VCaP (cell line): ENCODE data around the gene SLC18A3.

Source experiments
- H3K27ac ChIP-seq: fragments of 450-650 bp; 2 replicates; pipeline ENCODE4 v1.5.1; 2017
- TF ChIP-seq, protein P1 (sequence below): fragments of 450-650 bp; conservative IDR thresholded peaks from 2 replicates; pipeline ENCODE4 v1.5.1; 2017; ENCODE audit warnings: mild to moderate bottlenecking, moderate library complexity

SLC18A3 gene

DNA sequence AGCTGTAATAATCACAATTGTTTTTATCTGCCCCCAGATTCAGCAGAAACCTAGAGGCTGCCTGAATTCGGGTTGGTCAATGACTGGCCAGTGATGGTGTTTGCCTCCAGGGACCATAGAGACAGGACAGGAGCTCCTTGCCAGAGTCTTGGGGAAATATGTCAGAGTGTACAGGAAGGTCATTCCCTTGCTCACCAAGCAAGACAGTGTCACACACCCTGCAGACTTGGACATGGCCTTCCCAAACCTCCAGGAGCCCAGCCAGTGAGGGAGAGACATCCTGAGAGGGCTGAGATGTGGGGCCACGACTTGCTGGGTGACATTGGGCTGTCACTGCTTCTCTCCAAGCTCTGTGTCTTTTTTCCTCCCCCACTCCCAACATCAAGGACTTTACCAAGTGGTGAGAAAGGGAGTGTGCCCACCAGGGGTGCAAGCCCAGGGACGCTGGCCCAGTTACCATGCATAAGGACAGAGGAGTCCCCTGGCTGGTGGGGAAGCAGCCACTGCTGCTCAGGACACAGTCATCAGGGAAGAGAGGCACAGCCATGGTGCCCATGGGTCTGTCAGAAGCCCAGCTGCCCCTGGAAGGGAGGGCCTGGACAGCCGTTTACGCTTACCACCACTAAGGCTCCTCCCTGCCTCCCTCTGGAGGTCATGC lies 44.1 kb downstream of the SLC18A3 start:
- TF ChIP-seq, protein P1, sequence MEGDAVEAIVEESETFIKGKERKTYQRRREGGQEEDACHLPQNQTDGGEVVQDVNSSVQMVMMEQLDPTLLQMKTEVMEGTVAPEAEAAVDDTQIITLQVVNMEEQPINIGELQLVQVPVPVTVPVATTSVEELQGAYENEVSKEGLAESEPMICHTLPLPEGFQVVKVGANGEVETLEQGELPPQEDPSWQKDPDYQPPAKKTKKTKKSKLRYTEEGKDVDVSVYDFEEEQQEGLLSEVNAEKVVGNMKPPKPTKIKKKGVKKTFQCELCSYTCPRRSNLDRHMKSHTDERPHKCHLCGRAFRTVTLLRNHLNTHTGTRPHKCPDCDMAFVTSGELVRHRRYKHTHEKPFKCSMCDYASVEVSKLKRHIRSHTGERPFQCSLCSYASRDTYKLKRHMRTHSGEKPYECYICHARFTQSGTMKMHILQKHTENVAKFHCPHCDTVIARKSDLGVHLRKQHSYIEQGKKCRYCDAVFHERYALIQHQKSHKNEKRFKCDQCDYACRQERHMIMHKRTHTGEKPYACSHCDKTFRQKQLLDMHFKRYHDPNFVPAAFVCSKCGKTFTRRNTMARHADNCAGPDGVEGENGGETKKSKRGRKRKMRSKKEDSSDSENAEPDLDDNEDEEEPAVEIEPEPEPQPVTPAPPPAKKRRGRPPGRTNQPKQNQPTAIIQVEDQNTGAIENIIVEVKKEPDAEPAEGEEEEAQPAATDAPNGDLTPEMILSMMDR: no peak

DNA sequence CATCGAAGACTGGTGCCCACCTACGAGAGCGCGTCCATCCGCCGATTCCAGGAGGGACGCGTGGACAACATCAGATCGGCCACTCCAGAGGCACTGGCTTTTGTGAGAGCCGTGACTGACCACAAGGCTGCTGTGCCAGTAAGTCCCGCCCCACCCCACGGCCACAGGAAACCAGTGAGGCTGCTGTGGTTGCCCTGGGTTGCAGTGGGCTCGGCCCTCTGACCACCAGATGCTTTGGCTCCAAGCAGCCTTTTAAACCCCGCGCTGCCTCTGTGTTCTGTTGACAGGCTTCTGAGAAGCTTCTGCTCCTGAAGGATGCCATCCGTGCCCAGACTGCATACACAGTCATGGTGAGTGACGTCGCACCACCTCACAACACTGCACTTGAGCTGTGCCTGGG lies 45.0 kb downstream of the SLC18A3 start:
- TF ChIP-seq, protein P1: no peak
- no peak overlapping the region for H3K27ac ChIP-seq

More for the DNA sequence above, 44.1 kb downstream of the SLC18A3 start:
- H3K27ac ChIP-seq: no peak overlapping the region

DNA sequence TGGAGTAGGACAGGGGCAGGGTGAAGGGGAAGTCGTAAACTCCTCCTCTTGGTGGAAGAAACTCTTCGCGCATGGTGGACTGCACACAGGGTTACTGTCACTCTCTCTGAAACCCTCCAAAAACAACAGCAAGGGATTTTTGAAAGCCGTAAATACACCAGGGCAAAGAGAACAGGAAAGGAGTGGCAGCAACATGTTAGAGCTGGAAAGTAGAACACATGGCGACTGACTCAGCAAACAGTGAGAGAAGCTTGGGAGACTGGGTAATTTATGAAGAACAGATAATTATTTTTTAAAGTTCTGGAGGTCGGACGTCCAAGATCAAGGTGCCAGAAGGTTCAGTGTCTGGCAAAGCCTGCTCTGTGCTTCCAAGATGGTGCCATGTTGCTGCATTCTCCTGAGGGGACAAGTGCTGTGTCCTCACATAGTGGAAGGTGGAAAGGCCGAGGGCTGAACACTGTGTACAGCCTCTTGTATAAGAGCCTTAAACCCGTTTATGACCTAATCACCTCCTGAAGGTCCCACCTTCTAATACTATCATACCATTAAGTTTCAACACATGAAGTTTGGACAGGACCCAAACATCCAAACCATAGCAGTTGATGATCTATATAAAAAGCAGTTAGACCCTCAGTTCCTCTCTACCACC lies 46.9 kb downstream of the SLC18A3 start:
- no peak overlapping the region for H3K27ac ChIP-seq
- TF ChIP-seq, protein P1: no peak

DNA sequence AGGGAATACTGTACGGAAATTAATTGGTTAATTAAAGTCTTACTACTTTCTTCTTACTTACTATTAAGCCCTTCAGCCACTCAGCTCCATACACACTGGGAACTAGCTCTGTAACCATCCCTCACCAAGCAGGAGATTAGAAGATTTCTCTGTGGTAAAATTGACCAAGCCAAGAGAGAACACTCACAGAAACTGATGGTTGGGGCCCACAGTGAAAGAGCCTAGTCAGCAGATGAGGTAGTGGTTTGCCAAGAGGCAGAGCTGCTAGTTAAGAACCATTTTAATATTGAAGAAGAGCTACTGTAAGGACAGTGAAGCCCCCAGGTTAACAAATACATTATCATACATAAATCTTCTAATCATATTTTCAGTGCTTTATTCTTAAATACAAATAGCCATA lies 47.5 kb downstream of the SLC18A3 start:
- no peak overlapping the region for H3K27ac ChIP-seq
- TF ChIP-seq, protein P1: no peak

DNA sequence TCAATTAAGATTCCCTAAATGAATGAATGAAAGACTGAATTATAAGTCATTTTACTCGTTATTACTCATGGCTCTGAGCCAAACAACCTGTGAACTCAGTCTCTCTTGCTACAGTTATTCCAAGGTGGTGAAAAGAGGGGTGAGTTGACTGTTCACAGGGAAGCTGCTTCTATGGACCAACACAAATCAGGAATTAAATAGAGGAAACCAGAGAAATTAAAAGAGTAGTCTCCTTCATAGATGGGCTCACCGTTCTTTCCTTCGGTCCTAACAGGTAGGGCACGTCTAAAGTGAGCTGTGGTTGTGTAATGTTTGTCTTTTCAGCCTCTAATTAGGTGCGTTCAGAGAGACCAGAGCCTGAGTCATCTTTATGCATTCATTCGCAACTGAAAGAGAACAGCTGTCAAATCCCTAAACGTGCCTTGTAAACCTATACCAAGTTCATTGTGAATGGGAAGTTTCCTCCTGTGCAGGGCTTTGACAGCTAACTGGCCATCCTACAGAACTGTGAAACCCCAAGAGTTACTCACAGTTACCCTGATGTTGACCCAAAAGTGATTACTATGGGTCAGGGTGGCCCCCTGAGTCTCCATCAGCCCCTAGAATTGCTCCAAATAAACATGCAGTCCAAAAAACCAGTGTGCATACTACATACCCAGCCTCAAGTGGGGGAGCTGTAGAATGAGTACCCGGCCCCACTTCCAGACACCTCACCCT lies 51.2 kb downstream of the SLC18A3 start:
- H3K27ac ChIP-seq: no peak overlapping the region
- TF ChIP-seq, protein P1: no peak
